Measurements from ENCODE around the gene DHRS3. TPM values are rescaled to one million over a fixed set of nuclear protein-coding genes. Genes with fewer than 3 reads are reported as not detected.

The DHRS3 gene
- total RNA-seq, 1 donor from 2014 or later, result 111 TPM

DNA sequence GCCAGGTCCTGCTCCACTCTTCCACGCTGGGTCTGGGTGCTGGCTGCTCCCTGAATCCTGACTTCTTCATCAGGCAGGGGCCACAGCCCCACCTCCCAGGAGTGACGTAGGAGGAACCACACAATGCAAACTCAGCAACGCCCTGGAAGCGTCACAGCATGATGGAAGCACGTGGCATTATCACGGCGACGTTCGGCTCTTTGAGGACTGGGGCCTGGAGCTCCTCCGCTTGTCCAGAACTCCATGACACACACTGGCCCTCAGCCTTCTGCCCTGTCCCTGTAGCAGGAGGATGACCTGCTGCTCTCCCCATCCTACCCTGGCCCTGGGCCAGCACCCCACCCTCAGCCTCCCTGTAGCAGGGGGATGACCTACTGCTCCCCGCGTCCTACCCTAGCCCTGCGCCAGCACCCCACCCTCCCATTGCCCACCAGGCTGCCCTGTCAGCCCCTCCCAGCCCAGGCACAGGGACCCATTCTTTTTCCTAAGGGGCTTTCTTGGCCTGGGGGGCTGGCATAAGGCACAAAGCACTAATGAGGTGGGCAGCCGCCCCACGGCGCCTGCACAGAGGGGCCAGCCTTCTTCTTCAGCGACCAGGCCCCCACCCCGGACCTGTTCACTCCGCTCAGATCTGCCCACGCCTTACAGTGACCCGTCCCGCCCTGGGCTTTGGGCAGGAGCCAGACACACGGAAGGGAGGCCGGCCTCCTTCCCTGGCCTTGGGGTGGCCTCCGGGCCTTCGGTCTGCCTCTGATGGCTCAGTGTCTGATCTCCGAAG lies 65.7 kb downstream of the DHRS3 start:
- no peaks in the 10 kb centered on the region for H3K36me3 ChIP-seq
- no peak overlapping the region for H3K4me3 ChIP-seq
- no peaks in the 10 kb centered on the region for H3K9me3 ChIP-seq
- intact Hi-C loops (cut with DNase I), result no loop called here
- no peak for TF ChIP-seq POLR2AphosphoS5 (IDR thresholded peaks at IDR 0.05; ENCODE audit: insufficient read depth in 1 of 2, low read depth in 1 of 2)
- TF ChIP-seq, protein P1, sequence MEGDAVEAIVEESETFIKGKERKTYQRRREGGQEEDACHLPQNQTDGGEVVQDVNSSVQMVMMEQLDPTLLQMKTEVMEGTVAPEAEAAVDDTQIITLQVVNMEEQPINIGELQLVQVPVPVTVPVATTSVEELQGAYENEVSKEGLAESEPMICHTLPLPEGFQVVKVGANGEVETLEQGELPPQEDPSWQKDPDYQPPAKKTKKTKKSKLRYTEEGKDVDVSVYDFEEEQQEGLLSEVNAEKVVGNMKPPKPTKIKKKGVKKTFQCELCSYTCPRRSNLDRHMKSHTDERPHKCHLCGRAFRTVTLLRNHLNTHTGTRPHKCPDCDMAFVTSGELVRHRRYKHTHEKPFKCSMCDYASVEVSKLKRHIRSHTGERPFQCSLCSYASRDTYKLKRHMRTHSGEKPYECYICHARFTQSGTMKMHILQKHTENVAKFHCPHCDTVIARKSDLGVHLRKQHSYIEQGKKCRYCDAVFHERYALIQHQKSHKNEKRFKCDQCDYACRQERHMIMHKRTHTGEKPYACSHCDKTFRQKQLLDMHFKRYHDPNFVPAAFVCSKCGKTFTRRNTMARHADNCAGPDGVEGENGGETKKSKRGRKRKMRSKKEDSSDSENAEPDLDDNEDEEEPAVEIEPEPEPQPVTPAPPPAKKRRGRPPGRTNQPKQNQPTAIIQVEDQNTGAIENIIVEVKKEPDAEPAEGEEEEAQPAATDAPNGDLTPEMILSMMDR (IDR thresholded peaks at IDR 0.05), result no peak
- peak overlapping the region; percentile 87 for H3K27ac ChIP-seq
- no peaks in the 10 kb centered on the region for H3K27me3 ChIP-seq
- DNase-seq (ENCODE audit: extremely low spot score in 2 of 2), result no peak
- peaks cover 49% of the 10 kb centered on the region for H3K4me1 ChIP-seq

DNA sequence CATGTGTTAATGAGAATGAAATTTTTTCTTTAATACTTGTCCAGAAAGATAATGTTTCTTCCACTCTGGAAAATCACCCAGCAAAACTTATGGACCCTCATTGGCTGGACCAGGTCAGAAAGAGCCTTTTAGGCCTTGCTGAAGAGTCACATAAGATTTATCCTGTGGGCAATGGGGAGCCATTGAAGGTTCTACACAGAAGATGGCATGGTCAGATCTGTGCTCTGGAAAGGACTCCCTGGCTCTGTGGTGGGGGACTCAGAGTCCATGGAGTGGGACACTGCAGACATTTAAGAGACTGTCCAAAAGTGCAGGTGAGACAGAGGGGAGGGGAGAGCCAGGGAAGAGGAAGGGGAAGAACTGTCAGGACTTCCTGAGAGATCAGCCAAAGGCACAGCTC lies 66.4 kb downstream of the DHRS3 start:
- TF ChIP-seq POLR2A (IDR thresholded peaks at IDR 0.05) (no peak), POLR2AphosphoS5 (IDR thresholded peaks at IDR 0.05; ENCODE audit: insufficient read depth in 1 of 2, low read depth in 1 of 2) (no peak)
- TF ChIP-seq, protein P1 (IDR thresholded peaks at IDR 0.05), result no peak
- Histone ChIP-seq H3K36me3 (no peaks in the 10 kb centered on the region), H3K27me3 (no peaks in the 10 kb centered on the region), H3K27ac (peak overlapping the region; percentile 87), H3K4me3 (no peak overlapping the region), H3K4me1 (peaks cover 50% of the 10 kb centered on the region), H3K9me3 (no peaks in the 10 kb centered on the region)
- DNase-seq (ENCODE audit: extremely low spot score in 2 of 2), result no peak
- intact Hi-C loops (cut with DNase I), result no loop called here

DNA sequence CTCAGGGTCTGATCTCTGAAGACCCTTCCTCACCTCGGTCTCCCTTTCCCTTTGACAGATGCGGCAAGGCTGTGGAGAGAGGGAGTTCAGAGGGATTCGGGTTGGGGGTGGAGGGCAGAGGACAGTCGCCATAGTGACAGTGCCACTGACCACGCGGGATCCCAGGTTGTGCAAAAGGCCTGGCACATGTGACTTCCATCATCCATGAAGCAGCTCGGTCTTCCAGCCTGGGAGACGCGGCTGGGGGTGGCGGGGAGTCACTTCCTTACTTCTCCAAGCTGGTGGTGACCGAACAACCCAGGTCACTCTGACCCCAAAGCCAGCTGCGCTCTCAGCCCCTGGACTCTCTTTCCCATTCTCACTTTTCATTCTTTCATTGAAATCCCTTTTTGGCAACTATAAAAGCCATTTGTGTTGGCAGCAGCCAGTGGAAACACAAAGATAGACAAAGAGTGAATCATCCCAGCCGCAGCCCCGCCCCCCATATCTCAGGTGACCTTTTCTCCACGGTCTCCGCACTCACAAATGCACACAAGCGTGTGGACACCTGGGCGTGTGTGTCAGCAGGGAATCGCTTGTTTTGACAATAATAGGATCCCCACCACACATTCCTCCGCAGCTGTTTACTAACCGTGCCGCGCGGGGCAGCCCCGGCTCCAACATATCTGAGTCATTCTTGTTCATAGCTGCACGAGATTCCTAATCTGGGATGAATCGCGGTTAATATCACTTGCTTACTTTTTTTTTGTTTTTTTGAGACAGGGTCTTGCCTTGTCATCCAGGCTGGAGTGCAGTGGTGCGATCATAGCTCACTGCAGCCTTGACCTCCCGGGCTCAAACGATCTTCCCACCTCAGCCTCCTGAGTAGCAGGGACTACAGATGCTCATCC lies 68.3 kb downstream of the DHRS3 start:
- Histone ChIP-seq H3K36me3 (no peaks in the 10 kb centered on the region), H3K4me3 (peak overlapping the region; percentile 4 to 12), H3K27ac (peak overlapping the region; percentile 87), H3K27me3 (no peaks in the 10 kb centered on the region), H3K4me1 (peaks cover 53% of the 10 kb centered on the region), H3K9me3 (no peaks in the 10 kb centered on the region)
- peak; percentile 79 to 94 for TF ChIP-seq POLR2AphosphoS5 (IDR thresholded peaks at IDR 0.05; ENCODE audit: insufficient read depth in 1 of 2, low read depth in 1 of 2)
- TF ChIP-seq, protein P1 (IDR thresholded peaks at IDR 0.05), result no peak
- no peak for TF ChIP-seq POLR2A (IDR thresholded peaks at IDR 0.05)
- intact Hi-C loops (cut with DNase I), result loop anchor here (10.0 kb wide), 2 partner anchors 65 to 235 kb away; no protein-coding TSS in a partner anchor
- no peak for DNase-seq (ENCODE audit: extremely low spot score in 2 of 2)

DNA sequence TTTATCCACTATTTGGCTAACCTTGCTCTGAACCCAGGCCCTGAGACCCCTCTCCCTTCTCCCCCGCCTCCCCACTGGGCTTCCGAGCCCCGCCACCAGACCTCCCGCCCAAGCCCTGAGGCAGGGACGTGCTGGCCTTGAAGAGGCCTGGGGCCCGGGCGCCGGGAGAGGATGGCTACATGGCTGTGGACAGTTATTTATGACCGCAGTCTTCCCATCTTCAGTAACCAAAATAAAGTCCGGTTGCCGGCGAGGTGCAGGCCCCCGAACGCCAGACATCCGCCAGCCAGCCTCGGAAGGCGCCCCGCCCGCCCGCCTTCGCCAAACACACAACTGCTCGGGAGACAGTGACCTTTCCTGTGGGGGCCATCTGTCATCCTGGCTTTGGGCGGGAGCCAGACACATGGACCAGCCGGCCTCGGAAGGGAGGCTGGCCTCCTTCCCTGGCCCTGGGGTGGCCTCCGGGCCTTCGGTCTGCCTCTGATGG lies 69.0 kb downstream of the DHRS3 start:
- no peaks in the 10 kb centered on the region for H3K9me3 ChIP-seq
- peak overlapping the region; percentile 87 for H3K27ac ChIP-seq
- peaks cover 53% of the 10 kb centered on the region for H3K4me1 ChIP-seq
- peak overlapping the region; percentile 4 to 12 for H3K4me3 ChIP-seq
- no peak for DNase-seq (ENCODE audit: extremely low spot score in 2 of 2)
- TF ChIP-seq POLR2A (IDR thresholded peaks at IDR 0.05) (no peak), POLR2AphosphoS5 (IDR thresholded peaks at IDR 0.05; ENCODE audit: insufficient read depth in 1 of 2, low read depth in 1 of 2) (no peak)
- TF ChIP-seq, protein P1 (IDR thresholded peaks at IDR 0.05), result no peak
- H3K27me3 ChIP-seq, result no peaks in the 10 kb centered on the region
- intact Hi-C loops (cut with DNase I), result loop anchor here (10.0 kb wide), 2 partner anchors 64 to 234 kb away; no protein-coding TSS in a partner anchor
- H3K36me3 ChIP-seq, result no peaks in the 10 kb centered on the region

All from vagina (tissue), 2 donors.